HG03095 (cell line): ENCODE measurements around the gene TBC1D7.

ENCODE experiments used
- ATAC-seq: cut with Tn5 transposase; IDR thresholded peaks from one replicate; pipeline ENCODE4 v1.9.1; 2021; ENCODE audit warnings: moderate library complexity; ENCODE audit not compliant: unreplicated experiment

Gene TBC1D7

GRCh38 chr6:13296536-13296997 lies 31.8 kb downstream of the TBC1D7 start:
- peak; percentile 45 for ATAC-seq

GRCh38 chr6:13295576-13295975 lies 32.8 kb downstream of the TBC1D7 start:
- no peak for ATAC-seq

DNA sequence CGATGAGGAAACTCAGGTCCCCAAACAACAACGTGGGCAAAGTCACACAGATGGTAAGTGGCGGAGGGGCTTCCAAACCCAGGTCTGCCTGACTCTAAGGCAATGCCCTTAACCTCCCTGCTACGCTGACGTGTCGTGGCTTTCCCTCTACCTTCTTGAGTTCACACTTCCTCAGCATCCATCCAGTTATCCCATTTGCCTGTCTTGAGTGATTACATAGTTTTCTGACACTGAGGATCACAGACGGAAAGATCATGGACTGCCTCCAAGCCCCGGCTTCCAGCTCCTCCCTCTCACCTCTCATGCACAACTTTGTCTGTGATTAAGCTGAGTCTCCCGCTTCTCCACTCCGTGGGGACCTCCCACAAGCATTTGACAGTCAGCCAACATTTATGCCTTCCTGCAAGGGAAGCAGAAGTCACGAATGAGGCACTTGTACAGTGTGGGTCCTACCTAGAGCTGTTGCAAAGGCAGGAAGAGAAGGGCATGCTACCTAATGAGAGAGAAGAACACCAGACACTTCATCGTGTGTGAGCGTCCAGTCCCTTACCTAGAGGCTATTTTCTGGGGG lies 33.8 kb downstream of the TBC1D7 start:
- ATAC-seq, result no peak

GRCh38 chr6:13292774-13293173 lies 35.6 kb downstream of the TBC1D7 start:
- ATAC-seq, result no peak

GRCh38 chr6:13290335-13290734 lies 38.0 kb downstream of the TBC1D7 start:
- ATAC-seq, result no peak

- no peak for ATAC-seq
Observed at GRCh38 chr6:13289789-13290318, 38.5 kb downstream of the TBC1D7 start.

- no peak for ATAC-seq
Observed at GRCh38 chr6:13288969-13289391, 39.4 kb downstream of the TBC1D7 start.

DNA sequence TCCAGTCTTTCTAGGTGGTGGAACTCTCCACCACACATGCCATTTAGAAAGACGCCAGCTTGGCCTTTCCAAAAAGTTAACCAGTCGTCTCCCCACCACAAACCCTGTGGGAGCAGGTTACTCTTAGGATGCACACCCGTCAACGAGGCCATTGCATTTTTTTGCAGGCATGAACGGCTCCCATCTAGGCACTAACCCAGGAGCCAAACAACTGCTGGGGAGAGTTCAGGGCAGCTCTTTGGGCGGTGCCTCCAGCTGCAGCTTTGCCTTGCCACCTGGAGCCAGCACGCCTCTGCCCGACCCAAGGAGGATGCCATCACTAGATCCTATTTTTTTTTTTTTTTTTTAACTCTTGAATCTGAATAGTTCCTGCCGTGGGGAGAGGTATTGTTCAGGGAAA lies 39.9 kb downstream of the TBC1D7 start:
- ATAC-seq, result no peak

GRCh38 chr6:13287104-13287503 lies 41.2 kb downstream of the TBC1D7 start:
- ATAC-seq, result no peak

DNA sequence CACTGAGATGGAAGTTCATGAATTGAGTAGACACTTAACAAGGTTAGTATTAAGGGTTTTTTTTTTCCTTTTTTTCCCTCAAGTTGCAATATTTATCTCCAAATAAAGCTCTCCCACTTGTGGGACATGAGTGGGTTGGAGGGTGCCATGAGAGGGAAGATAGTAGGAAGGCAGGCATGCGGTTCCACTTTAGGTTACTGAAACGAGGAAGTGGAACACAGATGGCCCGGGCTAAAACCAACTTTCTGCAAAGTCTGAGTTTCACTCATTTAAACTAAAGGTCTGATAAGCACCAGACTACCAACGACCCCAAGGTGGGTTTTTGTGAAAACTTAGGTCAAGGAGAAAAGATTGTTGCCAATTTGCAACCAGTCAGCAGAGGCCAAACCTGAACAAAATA lies 42.2 kb downstream of the TBC1D7 start:
- no peak for ATAC-seq

DNA sequence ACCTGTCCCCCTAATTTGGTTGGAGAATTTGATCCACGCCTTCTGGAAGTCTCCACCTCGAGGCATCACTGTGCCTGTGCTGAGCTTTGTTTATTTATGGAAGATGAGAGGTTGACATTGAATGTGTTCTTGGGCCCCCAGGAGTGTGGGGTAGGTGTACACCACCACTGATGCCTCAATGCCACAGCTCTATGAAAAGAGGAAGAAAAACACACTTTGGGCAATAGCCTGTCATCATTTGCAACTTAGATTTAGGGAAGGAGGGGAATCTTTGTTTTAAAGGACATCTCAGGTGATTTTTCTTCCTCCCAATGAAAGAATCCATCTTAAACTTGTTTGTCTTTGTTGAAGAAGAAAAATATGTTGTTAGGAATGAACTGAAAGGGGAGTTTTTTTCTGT lies 42.6 kb downstream of the TBC1D7 start:
- ATAC-seq, result no peak

- no peak for ATAC-seq
Observed at GRCh38 chr6:13284646-13285045, 43.7 kb downstream of the TBC1D7 start.

- ATAC-seq, result no peak
Observed at GRCh38 chr6:13283331-13283730, 45.0 kb downstream of the TBC1D7 start.

- ATAC-seq, result no peak
Observed at GRCh38 chr6:13282393-13283069, 45.8 kb downstream of the TBC1D7 start.

- no peak for ATAC-seq
Observed at GRCh38 chr6:13281686-13282085, 46.7 kb downstream of the TBC1D7 start.

DNA sequence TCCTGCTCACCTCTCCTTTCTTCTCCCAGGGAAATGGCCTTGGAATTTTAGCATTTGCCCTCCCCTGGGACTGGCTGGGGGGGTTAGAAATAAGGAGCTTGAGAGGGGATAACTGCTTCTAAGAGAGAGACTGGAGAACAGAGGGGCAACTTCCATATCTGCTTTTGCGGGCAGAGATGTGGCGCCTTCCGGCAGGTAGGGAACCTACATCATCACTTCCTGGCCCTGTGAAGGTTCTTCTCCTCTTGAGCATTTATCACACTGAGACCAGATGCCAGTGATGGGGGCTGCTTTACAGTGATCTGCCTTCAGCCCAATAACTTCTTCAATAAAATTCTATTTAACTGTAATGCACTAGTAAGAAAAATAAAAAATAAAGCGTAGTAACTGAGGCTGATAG lies 48.1 kb downstream of the TBC1D7 start:
- no peak for ATAC-seq

GRCh38 chr6:13278991-13279390 lies 49.3 kb downstream of the TBC1D7 start:
- ATAC-seq, result no peak

DNA sequence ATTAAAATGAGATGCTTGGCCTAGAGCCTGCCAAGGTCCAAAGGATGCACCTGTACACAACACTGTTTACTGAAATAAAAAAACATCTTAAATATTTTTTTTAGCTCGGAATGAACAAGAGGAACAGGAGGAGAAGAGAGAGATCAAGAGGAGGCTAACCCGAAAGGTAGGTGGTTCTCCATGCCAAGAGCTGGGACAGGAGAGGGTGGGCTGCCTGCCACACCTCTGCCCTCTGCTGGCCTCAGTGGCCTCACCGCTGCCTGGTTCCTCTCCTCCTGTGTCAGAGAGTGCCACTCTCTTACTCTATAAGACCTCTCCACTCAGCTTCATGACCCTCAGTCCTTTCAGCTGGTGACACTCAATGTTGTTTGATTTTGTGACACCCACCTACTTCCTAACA lies 50.2 kb downstream of the TBC1D7 start:
- no peak for ATAC-seq

DNA sequence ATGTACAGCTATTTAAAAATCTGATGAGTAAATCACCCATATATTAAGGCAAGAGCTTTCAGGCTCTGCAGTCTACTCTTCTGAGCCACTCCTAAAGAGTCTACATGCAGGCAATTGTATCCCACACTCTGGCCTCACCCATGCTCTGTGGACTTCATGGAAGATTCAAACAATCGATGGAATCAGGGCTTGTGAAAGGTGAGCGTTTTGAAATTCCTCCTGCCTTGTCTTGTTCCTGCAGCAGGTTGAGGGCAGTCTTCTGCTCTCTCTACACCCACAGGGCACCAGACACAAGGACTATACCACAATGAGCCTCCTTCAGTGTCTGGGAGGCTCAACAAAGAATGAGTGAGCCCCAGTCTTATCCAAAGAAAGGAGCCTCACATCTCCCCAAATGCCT lies 51.1 kb downstream of the TBC1D7 start:
- no peak for ATAC-seq

GRCh38 chr6:13275435-13275989 lies 52.8 kb downstream of the TBC1D7 start:
- no peak for ATAC-seq

DNA sequence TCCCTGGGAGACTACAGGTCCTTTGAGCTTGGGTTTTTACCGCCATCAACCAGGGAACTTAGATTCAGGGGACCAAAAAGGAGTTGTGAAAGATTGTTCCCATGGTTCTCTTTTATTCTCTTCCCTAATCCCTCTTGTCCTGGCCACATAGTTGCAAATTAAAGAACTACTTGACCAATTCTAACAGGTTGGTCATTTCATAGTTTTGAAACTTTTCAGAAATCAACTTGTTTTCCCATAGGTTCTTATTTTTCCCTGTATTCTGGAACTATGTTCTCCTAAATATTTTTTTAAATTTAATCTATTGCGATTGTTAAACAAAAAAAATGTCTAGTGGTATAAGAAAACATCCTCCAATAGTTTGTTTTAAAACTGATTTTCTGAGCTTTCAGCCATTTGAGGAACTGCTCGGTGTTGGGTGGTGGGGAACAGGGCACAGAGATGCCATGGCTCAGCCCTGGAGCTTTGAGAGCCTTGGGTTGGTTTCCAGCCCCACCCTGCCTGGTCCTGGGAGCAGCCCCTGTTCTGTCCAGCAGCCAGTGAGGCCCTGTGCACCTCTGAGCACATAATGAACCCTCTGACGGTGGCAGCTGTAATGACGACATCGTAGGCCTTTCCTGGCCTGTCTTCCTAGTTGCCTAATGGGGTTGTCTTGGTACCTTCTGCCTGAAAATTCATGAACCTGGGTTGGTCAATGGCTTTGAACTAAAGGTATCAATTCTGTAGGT lies 53.5 kb downstream of the TBC1D7 start:
- no peak for ATAC-seq
